Femur (tissue), 1 donor: ENCODE data around the gene VDR.
"Not testable (repeated sequence)": the region's sequence is repeated elsewhere in the genome, so short reads cannot be mapped to it uniquely, and the experiment has no call there.

ENCODE experiments used
- DNase-seq: peaks from one replicate; pipeline ENCODE4 v3.0.0-alpha.2; 2017

The VDR gene

DNA sequence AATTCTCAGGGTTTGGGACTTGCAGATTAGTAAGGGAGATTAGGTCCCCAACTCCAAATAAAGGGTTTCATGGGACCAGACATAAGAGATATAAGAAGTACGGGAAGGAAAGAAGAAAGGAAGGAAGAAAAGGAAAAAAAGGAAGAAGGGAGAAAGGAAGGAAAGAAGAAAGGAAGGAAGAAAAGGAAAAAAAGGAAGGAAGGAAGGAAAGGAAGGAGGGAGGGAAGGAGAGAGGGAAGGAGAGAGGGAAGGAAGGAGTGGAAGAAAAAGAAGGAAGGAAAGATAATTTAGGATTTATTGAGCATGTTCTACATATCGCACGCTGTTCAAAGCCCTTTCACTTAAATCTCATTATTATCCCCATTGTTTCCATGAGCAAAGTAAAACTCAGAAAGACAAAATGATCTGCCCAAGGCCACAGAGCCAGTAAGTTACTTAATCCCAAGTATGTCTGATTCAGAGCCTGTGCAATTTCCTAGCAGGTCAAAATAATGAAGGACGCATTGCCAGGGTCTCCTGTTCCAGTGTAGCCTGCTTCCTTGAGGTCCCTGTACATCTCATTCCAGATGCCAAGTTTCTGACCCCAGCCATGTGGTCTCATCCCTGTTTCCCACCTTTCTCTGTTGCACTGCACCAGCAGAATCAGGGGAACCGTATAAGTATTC is 81.2 kb downstream of the VDR start:
- DNase-seq: no peak

DNA sequence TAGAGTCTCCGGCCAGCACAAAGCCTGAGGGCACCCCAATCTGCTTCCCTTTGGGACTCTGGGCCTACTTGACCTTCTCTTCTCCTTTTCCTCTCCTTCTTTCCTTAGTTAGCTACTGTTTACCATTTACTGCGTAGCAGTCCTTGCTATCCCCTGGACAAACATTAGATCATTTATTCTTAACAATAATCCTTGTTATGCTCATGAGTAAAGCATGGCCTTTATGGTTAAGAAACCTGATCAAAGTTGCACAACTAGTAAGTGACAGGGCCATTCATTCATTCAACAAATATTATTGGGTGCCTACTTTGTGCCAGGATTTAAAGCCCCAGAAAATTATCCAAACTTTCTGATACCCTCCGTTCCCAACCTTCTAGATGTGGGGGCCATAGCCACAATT is 81.9 kb downstream of the VDR start:
- DNase-seq: no peak

DNA sequence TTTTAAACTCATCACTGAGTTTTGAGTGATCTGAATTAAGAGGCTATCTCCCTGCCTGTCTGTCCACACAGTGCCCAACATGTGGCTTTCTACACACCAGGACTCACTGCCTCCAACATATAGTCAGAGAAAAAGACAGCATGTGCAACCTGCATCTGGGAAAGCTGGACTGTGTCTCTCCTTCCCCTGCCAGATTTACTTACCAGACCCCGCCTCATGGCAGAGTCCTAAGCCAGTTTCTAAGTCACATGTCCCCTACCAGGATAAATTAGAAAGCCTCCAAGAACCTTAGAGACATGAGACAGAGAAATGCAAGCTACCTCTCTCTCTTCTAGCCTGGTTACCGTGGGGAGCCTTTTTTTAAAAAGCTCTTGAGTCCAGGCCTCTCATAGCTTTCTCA is 82.4 kb downstream of the VDR start:
- peak; percentile 55 for DNase-seq

DNA sequence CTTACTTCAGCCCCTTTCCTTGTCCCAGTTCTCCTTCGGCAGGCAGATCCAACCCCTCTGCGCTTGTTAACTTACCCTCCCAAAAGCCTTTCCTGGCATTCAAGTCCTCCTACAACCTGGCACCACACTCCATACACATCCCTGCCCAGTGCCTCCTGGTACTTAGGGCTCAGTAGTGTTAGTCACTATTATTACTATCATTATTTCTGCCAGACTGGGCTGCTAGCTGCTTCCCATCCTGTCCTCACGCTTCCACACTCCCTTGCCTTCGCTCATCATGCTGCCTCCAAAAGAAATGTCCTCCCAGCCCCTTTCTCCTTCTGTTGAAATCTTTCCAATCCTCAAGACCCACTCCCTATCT is 83.5 kb downstream of the VDR start:
- no peak for DNase-seq

DNA sequence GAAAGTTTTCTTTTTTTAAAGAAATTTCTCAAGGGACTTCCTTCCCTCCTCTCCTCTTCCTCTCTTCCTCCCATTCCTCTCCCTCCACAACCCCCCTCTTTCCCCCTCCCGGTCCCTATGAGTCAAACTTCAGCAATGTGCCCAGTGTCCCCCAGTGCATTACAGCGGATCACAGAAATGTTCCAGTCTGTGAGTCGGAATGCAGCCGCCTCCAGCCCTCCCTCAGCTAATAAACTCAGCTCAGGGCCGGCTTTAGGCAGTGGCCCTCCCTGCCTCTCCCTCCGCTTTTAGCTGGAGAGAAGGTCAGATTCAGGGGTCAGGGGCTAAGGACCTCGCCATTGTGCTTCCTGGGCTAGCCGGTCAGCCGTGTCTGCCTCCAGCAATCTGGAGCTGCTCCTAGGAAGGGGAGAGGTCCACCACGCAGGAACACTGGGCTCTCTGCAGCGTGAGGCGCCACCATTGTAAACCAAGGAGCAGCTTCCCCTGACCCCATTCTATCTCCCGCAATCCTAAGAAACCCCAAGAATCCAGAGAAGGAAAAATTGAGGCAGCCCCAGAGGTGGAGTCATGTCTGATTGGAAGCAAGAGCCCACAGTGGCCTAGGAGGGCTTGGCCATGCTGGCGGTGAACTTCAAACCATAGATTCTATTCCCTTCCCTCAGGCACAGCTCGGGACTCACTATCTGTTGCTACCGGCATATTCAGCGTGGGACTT is 84.0 kb downstream of the VDR start:
- DNase-seq: peak; percentile 91

DNA sequence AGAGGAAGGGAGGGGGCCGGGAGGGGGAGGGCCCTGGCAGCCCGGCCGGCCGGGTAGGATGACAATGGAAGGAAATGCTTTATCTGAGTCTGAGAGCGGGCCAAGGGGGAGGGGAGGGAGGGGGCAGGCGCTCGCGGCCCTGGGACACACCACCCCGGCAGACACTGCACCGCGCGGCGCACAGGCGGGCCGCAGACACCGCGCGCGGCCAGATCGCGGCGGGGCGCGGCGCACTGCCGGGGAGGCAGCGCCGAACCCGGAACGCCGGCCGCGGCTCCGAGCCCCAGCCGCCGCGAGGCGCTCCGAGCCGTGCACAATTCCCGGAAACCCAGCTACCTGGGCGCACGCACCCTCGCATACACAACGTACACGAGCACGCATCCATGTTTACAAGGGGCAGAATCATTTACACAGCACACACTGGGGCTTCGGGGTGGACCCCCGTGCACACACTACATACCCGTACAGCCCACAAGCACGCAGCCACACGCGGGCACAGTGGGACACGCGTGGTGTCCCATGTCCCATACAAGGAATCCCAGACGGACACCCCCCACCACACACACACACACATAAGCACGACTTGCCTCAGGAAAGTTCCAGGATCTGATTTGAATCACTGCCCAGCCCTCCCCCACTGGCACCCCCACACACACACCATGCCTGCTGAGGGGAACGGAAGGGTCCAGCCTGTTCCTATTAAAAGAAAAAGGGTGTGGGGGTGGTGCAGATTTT is 84.7 kb downstream of the VDR start, which contains the start of gene HDAC7:
TSS of gene HDAC7 (minus strand) at position 8 of the 735 bp plus-strand sequence. CDS start 118 bp downstream, outside the sequence.
- DNase-seq: peak; percentile 91

DNA sequence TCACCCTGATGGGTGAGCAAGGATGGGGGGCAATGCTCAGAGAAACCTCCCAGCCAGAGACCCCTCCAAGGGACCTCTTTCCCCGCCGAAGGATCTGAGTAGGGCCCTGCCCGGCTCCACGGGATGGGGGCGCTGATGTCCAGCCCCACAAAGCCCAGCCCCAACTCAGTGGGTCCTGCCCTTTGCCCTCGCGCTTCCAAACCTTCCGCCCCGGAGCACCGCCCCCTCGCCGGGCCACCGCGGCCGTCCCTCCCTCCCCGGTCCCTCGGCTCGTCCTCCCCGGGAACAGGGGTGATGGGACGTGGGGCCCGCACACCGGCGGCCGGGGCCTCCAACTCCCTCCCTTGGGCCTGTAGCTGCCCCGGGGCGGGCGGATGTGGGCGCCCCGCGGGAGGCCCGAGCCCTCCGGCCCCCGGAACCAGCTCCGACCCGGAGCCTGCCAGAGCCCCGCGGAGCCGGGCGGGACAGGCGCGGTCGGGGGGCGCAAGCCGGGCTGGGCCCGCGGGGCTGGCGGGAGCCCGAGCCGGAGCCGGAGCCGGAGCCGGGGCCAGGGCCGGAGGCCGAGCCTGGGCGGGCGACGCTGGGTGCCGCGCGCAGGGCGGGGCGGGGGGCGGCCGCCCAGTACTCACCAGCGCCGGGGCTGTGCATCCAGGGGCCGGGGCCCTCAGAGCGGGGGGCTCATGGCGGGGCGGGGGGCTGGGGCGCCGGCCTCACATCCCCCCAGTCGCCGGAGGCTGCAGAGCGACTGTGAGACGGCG is 85.5 kb downstream of the VDR start:
- DNase-seq: peak; percentile 74

DNA sequence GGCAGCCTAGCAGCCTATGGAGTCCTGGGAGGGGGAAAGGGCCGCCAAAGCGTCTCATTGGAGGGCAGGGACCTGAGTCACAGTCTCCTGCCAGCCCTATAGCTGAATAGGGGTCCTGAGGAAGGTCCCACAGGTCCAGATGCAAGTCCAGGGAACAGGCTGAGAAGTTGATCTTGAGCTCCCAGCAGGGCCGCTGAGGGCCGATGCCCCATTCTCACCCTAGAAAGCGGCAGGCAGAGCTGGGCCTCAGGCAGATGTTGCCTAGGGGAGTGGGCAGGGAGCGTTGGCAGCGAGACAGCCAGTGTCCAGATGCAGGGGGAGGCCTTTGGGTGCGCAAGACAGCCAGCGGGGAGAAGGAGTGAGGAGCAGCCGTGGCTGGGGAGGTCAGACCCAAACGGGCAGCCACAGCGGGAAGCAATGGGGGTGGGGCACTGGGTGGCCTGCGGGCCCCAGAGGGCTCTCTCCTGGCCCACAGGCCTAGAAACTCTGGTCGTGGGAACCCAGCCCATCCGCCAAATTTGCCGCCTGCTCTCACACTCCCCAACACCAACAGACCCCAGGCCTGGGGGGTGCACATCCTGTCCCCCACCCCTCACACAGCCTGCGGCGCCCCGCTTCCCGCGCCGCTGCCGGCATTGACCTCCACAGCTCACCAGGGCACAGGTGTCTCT is 86.2 kb downstream of the VDR start:
- peak; percentile 53 for DNase-seq

DNA sequence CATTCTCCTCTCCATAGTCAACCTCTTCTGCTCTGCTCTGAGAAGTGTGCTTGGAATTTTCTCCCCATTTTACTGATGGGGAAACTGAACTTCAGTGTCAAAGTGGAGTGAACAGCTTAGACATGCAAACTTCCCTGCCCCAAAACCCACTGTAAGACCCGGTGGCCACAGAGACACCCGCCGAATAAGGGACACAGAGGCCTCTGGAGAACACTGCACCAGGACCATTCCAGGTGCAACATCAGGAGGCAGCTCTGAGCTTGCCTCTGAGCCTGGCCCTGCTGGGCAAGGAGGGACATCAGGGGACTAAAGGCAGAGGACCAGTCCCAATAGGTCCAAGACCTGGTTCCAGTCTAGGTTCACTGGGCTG is 86.8 kb downstream of the VDR start:
- DNase-seq: no peak

DNA sequence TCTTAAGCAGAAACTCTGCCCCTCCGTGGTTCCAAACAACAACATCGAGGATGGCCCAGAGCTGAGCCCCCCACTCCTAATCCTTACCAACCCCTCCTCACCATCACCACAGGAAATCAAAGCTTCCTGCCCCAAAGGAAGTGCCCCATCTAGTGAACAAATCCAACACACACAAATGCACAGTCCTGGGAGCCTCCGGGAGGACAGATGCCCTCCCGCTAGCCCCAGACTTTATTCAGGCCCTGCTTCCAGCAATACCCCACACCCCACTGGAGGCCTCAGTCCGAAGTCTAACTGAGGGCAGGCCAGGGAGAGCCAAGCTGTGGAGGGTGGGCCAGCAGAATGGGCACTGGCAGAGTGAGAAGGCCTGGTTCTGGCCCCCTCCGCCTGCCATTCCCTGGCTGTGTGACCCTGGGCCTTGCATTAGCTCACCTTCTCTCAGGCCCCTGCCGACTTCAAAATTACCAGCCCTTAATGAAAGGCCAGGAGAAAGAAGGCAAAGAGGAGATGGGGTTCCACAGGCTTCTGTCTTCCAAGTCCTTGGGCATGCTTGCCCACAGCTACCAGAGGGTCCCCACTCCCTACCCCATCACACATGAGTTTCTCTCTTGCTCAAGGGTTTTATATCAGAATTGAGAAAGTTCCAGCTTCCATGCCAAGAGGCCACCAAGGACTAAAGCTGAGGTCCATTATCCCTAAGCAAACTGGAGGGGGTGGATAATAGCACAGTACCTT is 87.4 kb downstream of the VDR start:
- DNase-seq: no peak

DNA sequence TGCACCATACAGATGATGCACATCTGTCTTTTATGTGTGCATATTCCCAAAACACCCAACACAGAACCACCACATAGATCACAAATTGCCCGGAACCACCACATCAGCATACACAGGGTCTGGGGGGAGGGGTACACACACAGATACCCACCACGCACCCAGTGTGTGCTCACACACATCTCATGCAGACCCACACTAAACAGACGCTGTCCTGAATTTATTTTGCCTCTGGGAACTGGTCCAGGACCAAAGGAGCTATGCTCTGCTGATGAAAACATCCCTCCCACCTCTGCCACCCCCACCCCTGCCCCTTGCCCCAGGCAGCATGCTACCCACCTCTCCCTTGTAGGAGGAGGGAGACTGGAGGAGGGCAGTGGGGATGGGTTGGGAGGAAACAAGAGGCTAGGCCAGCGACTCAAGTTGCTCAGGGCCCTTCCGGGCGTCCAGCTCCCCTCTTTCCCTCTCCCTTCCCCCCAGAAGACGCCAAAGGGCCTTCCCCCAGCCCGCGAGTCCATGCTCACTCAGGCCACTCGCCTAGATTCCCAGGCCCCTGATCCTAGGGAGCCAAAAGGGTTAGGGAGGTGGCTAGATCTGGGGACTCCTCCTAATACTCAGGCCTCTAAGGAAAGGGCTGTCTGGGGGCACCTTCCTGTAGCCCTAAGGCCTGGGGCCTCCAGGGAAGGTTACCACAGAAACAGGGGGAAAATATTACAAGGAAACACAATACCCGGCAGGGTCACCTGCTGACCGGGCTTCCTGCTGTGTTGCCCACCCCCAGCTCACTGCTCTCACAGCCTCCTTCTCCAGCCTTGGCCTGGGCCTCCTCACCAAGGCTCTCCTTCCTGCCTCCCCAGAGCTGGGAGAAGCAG is 88.2 kb downstream of the VDR start:
- no peak for DNase-seq

DNA sequence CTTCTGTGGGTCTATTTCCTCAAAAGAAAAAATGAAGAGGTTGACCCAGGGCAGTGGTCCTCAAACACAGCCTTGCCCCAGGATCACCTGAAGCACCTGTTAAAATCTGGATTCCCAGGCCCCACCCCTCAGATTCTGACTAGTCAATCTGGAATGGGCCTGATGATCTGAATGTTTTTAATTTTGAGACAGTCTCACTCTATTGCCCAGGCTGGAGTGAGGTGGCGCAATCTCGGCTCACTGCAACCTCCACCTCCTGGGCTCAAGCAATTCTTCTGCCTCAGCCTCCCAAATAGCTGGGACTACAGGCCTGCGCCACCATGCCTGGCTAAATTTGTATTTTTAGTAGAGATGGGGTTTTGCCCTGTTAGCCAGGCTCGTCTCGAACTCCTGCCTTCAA is 89.3 kb downstream of the VDR start:
- DNase-seq: not testable (repeated sequence)

DNA sequence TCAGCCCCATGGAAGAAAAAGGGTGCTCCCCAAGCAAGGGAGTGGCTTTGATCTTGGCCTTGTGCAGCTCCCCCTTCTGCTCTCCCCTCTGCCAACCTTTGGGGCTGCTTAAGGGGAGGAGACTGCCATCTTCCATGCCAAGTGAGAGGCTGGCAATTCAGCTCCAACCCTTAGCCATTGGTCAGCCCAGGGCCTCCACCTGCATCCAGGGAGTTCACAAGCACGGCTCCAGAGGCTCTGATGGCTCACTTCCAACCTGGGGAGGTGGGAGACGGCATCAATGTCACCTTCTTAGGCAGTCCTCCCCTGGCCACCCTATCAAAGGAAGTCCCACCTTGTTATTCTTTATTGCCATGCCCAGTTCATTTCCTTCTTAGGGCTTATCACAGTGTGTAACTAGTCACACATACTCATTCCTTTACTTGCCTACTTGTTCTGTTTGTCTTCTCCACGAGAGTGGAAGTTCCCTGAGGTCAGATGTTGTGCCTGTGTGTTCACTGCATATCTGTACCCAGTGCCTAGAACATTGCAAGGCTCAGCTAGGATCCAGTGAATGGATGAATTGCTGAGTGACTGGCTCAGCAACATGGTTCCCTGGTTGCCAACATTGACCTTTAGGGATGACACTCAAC is 90.1 kb downstream of the VDR start:
- no peak for DNase-seq

DNA sequence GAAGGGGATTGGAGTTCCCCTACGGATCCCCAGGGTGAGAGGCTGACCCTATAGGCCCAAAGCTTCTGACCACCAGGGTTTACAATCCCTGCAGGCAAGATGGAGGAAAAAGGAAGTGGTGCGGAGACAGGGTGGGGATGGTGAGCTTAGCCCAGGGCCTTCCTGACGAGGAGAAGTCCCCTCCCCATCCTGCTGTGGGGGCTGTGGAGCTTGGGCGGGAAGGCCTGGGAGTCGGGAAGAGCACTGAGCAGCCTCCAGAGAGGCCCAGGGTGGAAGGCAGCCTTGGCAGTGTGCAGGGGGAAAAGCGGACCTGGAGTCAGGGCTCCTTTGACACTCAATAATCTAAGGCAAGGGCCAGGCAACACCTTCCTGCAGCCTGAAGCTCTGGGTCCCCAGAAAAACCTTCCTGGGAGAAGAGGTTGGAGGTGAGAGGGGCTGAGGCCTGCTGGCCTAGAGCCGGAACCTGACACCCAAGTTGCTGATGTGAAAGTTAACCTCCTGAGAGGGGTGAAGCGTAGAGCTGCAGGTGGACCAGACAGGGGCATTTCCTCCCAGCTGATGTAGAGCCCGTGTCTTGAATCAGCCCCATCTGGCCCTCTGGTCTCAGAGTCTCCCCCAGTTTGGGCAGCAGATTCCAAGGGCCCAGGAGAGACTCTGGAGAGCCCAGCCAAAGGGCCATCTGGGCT is 91.1 kb downstream of the VDR start:
- DNase-seq: no peak

DNA sequence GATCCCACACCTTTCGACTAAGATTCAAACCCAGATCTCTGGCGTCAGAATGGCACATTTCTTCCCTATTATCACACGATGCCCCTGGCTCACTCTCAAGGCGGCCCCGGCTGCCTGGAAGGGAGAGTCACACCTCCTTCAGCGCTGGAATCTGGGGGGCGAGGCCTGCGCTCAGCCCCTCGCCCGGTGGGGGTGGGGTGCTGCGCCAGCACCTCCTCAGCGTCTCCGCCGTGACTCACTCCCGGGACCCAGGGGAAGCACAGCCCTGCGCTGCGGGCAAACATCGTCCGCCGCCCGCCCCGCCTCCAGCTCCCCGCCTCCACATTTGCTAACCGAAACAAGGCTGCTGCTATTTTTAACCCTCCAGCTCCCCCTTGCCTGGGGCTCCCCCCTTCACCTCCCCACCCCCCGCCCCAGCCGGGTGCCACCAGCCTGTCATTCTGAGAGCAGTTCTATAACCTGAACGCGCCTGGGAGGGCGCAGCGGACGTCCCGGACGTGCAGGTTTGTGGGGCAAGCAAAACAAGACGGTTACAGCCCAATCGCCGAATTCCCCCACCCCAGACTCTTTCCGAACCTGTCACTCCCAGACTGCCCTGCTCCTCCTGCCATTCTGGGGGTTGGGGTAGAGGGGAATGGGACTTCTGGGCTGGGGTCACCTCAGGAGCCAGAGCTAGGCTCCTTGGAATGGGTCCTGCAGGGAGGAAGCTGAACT is 91.8 kb downstream of the VDR start:
- DNase-seq: peak; percentile 90

DNA sequence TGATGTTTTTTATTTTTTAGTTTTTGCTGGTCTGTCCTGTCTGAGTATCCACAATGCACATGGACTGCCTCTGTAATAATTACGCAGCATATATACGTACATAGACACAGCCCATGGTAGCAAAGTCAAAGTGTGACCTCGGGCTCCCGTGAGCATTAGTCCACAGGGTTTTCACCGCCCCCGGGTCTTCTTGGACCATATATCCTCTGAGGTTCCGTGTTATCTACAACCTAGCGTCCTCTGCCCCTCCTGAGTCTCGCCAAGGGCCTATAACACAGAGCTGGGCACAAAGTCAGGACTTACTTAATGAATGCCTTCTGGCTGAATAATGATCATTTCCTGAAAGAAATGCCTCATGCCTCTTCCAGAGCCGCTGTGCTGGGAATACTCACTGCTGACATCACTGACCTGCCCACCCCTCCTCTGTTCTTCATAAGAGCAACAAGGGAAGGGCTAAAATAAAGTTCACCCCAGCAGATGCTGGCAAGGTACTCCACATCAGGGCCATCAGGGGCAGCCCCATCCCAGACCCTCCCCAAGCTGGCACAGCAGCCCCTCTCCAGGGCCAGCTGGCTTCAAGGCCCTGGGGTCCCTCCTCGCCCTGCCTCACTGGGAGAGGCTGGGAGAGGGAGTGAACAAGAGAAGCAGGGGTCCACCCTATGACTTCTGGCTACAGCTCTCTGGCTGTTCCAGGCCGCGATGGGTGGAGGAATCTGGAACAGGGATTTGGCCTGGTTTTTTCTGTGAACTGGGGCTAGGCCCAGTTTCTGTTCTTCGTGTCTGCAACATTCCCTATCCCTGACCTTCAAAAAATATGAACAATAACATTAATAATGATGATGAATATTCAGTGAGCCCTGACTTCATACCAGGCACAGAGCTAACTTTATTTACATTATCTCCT is 93.0 kb downstream of the VDR start:
- DNase-seq: peak; percentile 88

DNA sequence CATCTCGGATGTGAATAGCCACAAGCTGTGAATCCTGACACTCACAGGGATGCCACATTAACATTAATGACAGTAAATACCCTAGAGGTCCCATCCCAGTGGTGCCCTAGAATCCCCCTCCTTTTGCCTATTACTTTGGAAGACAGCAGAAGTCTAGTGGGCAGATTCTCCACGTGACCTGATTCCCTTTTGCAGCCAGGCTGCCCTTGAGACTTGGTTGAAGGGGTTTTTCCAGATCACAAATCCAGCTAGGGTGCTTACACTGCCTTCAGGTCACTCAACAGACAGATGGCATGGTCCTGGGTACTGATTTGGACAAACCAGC is 93.8 kb downstream of the VDR start:
- no peak for DNase-seq

DNA sequence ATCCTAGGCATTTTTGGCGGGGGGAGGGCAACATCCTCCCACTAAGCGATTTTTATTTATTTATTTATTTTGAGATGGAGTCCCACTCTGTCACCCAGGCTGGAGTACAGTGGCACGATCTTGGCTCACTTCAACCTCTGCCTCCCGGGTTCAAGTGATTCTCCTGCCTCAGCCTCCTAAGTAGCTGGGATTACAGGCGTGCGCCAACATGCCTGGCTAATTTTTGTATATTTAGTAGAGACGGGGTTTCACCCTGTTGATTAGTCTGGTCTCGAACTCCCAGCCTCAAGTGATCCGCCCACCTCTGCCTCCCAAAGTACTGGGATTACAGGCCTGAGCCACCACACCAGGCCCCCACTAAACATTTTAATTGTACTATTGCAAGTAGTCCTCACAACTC is 95.3 kb downstream of the VDR start:
- DNase-seq: not testable (repeated sequence)
